HepG2 (cell line): ENCODE measurements around the gene SLC35B2. TPM values are rescaled to one million over a fixed set of nuclear protein-coding genes. Genes with fewer than 3 reads are reported as not detected.
A peak's percentile ranks its signal among the peaks of the same experiment; 100 is the strongest.

Experiments
- ATRX ChIP-seq: sonication (generic); formaldehyde crosslinking; IDR thresholded peaks from 2 replicates; pipeline ENCODE4 v1.4.0; 2020; ENCODE audit warnings: missing genetic modification reagents, borderline replicate concordance
- CCAR2 ChIP-seq: fragments of 200-400 bp; formaldehyde crosslinking; optimal IDR thresholded peaks from 2 replicates; pipeline ENCODE3; 2018; ENCODE audit warnings: low read depth, mild to moderate bottlenecking, low read length, moderate library complexity
- HMGXB3 ChIP-seq: sonication (generic); formaldehyde crosslinking; IDR thresholded peaks from 2 replicates; pipeline ENCODE4 v1.4.0; 2020; ENCODE audit warnings: missing genetic modification reagents, borderline replicate concordance
- KMT2A ChIP-seq: sonication (generic); formaldehyde crosslinking; IDR thresholded peaks from 2 replicates; pipeline ENCODE4 v1.4.0; 2020; ENCODE audit warnings: missing genetic modification reagents
- NR3C1 ChIP-seq: sonication (generic); formaldehyde crosslinking; IDR thresholded peaks from 2 replicates; pipeline ENCODE4 v1.4.0; 2020; ENCODE audit warnings: missing genetic modification reagents
- PHB2 ChIP-seq: fragments of 450-650 bp; IDR thresholded peaks from 2 replicates; pipeline ENCODE4 v1.6.1; 2018; ENCODE audit not compliant: partially characterized antibody
- PPARG ChIP-seq: conservative IDR thresholded peaks from 2 replicates; pipeline ENCODE4 v1.6.1; 2016; ENCODE audit warnings: missing biosample characterization, missing genetic modification reagents
- PRPF4 ChIP-seq: fragments of 200-400 bp; formaldehyde crosslinking; IDR thresholded peaks from 2 replicates; pipeline ENCODE4 v1.6.1; 2016; ENCODE audit warnings: low read length, low read depth; ENCODE audit not compliant: poor library complexity, severe bottlenecking
- RNF219 ChIP-seq: sonication (generic); formaldehyde crosslinking; IDR thresholded peaks from 2 replicates; pipeline ENCODE4 v1.5.0; 2020; ENCODE audit warnings: mild to moderate bottlenecking, missing genetic modification reagents
- SP2 ChIP-seq: sonication (generic); formaldehyde crosslinking; IDR thresholded peaks from 2 replicates; pipeline ENCODE4 v1.5.1; 2020; ENCODE audit warnings: mild to moderate bottlenecking, missing genetic modification reagents
- SP5 ChIP-seq: IDR thresholded peaks from 2 replicates; pipeline ENCODE4 v1.6.1; 2016; ENCODE audit warnings: low read depth, borderline replicate concordance
- TRAFD1 ChIP-seq: sonication (generic); formaldehyde crosslinking; IDR thresholded peaks from 2 replicates; pipeline ENCODE4 v1.5.1; 2020; ENCODE audit warnings: missing genetic modification reagents, mild to moderate bottlenecking, borderline replicate concordance
- ZGPAT ChIP-seq: IDR thresholded peaks from 2 replicates; pipeline ENCODE4 v1.6.1; 2016; ENCODE audit warnings: mild to moderate bottlenecking
- ZNF326 ChIP-seq: sonication (generic); formaldehyde crosslinking; IDR thresholded peaks from 2 replicates; pipeline ENCODE4 v1.4.0; 2020; ENCODE audit warnings: missing genetic modification reagents, borderline replicate concordance
- ZNF337 ChIP-seq: sonication (generic); formaldehyde crosslinking; IDR thresholded peaks from 2 replicates; pipeline ENCODE4 v1.5.1; 2020; ENCODE audit warnings: missing genetic modification reagents, low read depth, mild to moderate bottlenecking, borderline replicate concordance
- ZNF44 ChIP-seq: sonication (generic); formaldehyde crosslinking; IDR thresholded peaks from 2 replicates; pipeline ENCODE4 v1.5.1; 2020; ENCODE audit warnings: mild to moderate bottlenecking, missing genetic modification reagents
- ZNF790 ChIP-seq: sonication (generic); formaldehyde crosslinking; IDR thresholded peaks from 2 replicates; pipeline ENCODE4 v1.8.0; 2022; ENCODE audit warnings: missing genetic modification reagents, mild to moderate bottlenecking, borderline replicate concordance
- ZNF879 ChIP-seq: sonication (generic); formaldehyde crosslinking; IDR thresholded peaks from 2 replicates; pipeline ENCODE4 v1.8.1; 2023; ENCODE audit warnings: missing genetic modification reagents
- ZZZ3 ChIP-seq: sonication (generic); formaldehyde crosslinking; IDR thresholded peaks from 2 replicates; pipeline ENCODE4 v1.4.0; 2020; ENCODE audit warnings: missing genetic modification reagents, mild to moderate bottlenecking, borderline replicate concordance
- polyA plus RNA-seq, 8 experiments: library from polyadenylated mRNA; depleted of rRNA in 3 of 8; stranded (reverse) in 7 of 8; unstranded in 1 of 8; fragments of >200 nt; fragmentation: Illumina TruSeq in 4 of 8; extraction: Trizol in 4 of 8; gene quantifications; 2 replicates each; pipeline versions ENCODE4 v1.2.1 to v1.2.3, GENCODE V29; 2011 to 2016; ENCODE audit warnings: low read depth in 4 of 8, missing spikeins in 1 of 8, mixed read lengths in 1 of 8; ENCODE audit not compliant: insufficient read depth in 1 of 8
- total RNA-seq, 5 experiments: library from RNA; depleted of rRNA; stranded (reverse); fragments of >200 nt; fragmentation: Illumina TruSeq; extraction: Trizol; gene quantifications; 2 replicates each; pipeline ENCODE4 v1.2.3, GENCODE V29; 2016; ENCODE audit warnings: low read depth in 1 of 5

The SLC35B2 gene
- total and polyA plus RNA-seq, 2 of the 13 experiments (the other 11 are each of a cell fraction or from before 2014, with no cell fraction given) = 61.1 to 148 TPM

GRCh38 chr6:44264154-44265006 is 7.1 kb upstream of the SLC35B2 start (continued):
- TF ChIP-seq ZGPAT (CRISPR knock-in tag) (no peak), NR3C1 (CRISPR knock-in tag) (no peak), SP2 (no peak), TRAFD1 (no peak), HMGXB3 (CRISPR knock-in tag) (no peak), ZNF337 (no peak), CCAR2 (no peak), PPARG (CRISPR knock-in tag) (no peak), ZNF879 (CRISPR knock-in tag) (no peak), RNF219 (CRISPR knock-in tag) (no peak), KMT2A (CRISPR knock-in tag) (peak; percentile 7; the same call in 1 of the 2 replicates), ATRX (CRISPR knock-in tag) (no peak), ZZZ3 (no peak), ZNF326 (CRISPR knock-in tag) (no peak), SP5 (CRISPR knock-in tag) (0 out of 2 replicates have a peak, but pooled peaks have one; percentile 4), PHB2 (no peak), ZNF790 (no peak), ZNF44 (CRISPR knock-in tag) (no peak), PRPF4 (no peak)
